ENCODE data around the gene ACBD6.

ACBD6 gene

GRCh38 chr1:180522213-180522515 lies 19.8 kb upstream of the ACBD6 start:
- Histone ChIP-seq H3K4me3 (ENCODE audit: low read depth, low read length) (no peak overlapping the region), H3K27me3 (ENCODE audit: control insufficient read depth, insufficient read depth, low read length) (no peaks in the 10 kb centered on the region), H3K4me1 (ENCODE audit: control insufficient read depth, insufficient read depth, low read length) (peaks cover 6% of the 10 kb centered on the region), H3K36me3 (ENCODE audit: control insufficient read depth, insufficient read depth, low read length) (no peaks in the 10 kb centered on the region), H3K9me3 (ENCODE audit: control insufficient read depth, insufficient read depth, low read length) (no peaks in the 10 kb centered on the region), H3K9ac (ENCODE audit: low read depth, low read length) (no peak overlapping the region)

- Histone ChIP-seq H3K4me3 (ENCODE audit: low read depth, low read length) (no peak overlapping the region), H3K9me3 (ENCODE audit: control insufficient read depth, insufficient read depth, low read length) (no peaks in the 10 kb centered on the region), H3K4me1 (ENCODE audit: control insufficient read depth, insufficient read depth, low read length) (peaks cover 6% of the 10 kb centered on the region), H3K27me3 (ENCODE audit: control insufficient read depth, insufficient read depth, low read length) (no peaks in the 10 kb centered on the region), H3K9ac (ENCODE audit: low read depth, low read length) (no peak overlapping the region), H3K36me3 (ENCODE audit: control insufficient read depth, insufficient read depth, low read length) (no peaks in the 10 kb centered on the region)
These were observed 19.3 kb upstream of the ACBD6 start for GRCh38 chr1:180521474-180522212.

GRCh38 chr1:180519846-180520245 lies 17.5 kb upstream of the ACBD6 start:
- Histone ChIP-seq H3K27me3 (ENCODE audit: control insufficient read depth, insufficient read depth, low read length) (no peaks in the 10 kb centered on the region), H3K36me3 (ENCODE audit: control insufficient read depth, insufficient read depth, low read length) (no peaks in the 10 kb centered on the region), H3K9me3 (ENCODE audit: control insufficient read depth, insufficient read depth, low read length) (no peaks in the 10 kb centered on the region), H3K4me3 (ENCODE audit: low read depth, low read length) (no peak overlapping the region), H3K9ac (ENCODE audit: low read depth, low read length) (no peak overlapping the region), H3K4me1 (ENCODE audit: control insufficient read depth, insufficient read depth, low read length) (peaks cover 6% of the 10 kb centered on the region)

- Histone ChIP-seq H3K9ac (ENCODE audit: low read depth, low read length) (no peak overlapping the region), H3K9me3 (ENCODE audit: control insufficient read depth, insufficient read depth, low read length) (no peaks in the 10 kb centered on the region), H3K27me3 (ENCODE audit: control insufficient read depth, insufficient read depth, low read length) (no peaks in the 10 kb centered on the region), H3K4me3 (ENCODE audit: low read depth, low read length) (no peak overlapping the region), H3K36me3 (ENCODE audit: control insufficient read depth, insufficient read depth, low read length) (no peaks in the 10 kb centered on the region), H3K4me1 (ENCODE audit: control insufficient read depth, insufficient read depth, low read length) (no peaks in the 10 kb centered on the region)
These were observed 13.5 kb upstream of the ACBD6 start for GRCh38 chr1:180515857-180516388.

GRCh38 chr1:180515364-180515763 lies 13.0 kb upstream of the ACBD6 start:
- Histone ChIP-seq H3K4me1 (ENCODE audit: control insufficient read depth, insufficient read depth, low read length) (no peaks in the 10 kb centered on the region), H3K9me3 (ENCODE audit: control insufficient read depth, insufficient read depth, low read length) (no peaks in the 10 kb centered on the region), H3K4me3 (ENCODE audit: low read depth, low read length) (no peak overlapping the region), H3K27me3 (ENCODE audit: control insufficient read depth, insufficient read depth, low read length) (no peaks in the 10 kb centered on the region), H3K9ac (ENCODE audit: low read depth, low read length) (no peak overlapping the region), H3K36me3 (ENCODE audit: control insufficient read depth, insufficient read depth, low read length) (no peaks in the 10 kb centered on the region)

- H3K4me3 ChIP-seq (ENCODE audit: low read depth, low read length): no peak overlapping the region
- no peaks in the 10 kb centered on the region for H3K27me3 ChIP-seq (ENCODE audit: control insufficient read depth, insufficient read depth, low read length)
- H3K4me1 ChIP-seq (ENCODE audit: control insufficient read depth, insufficient read depth, low read length): no peaks in the 10 kb centered on the region
- H3K9ac ChIP-seq (ENCODE audit: low read depth, low read length): no peak overlapping the region
- no peaks in the 10 kb centered on the region for H3K36me3 ChIP-seq (ENCODE audit: control insufficient read depth, insufficient read depth, low read length)
- no peaks in the 10 kb centered on the region for H3K9me3 ChIP-seq (ENCODE audit: control insufficient read depth, insufficient read depth, low read length)
These were observed 11.2 kb upstream of the ACBD6 start for GRCh38 chr1:180513531-180513930.

GRCh38 chr1:180510882-180511281 lies 8.5 kb upstream of the ACBD6 start:
- Histone ChIP-seq H3K4me3 (ENCODE audit: low read depth, low read length) (no peak overlapping the region), H3K9me3 (ENCODE audit: control insufficient read depth, insufficient read depth, low read length) (no peaks in the 10 kb centered on the region), H3K4me1 (ENCODE audit: control insufficient read depth, insufficient read depth, low read length) (no peaks in the 10 kb centered on the region), H3K36me3 (ENCODE audit: control insufficient read depth, insufficient read depth, low read length) (no peaks in the 10 kb centered on the region), H3K27me3 (ENCODE audit: control insufficient read depth, insufficient read depth, low read length) (no peaks in the 10 kb centered on the region), H3K9ac (ENCODE audit: low read depth, low read length) (no peak overlapping the region)

GRCh38 chr1:180508725-180509097 lies 6.3 kb upstream of the ACBD6 start:
- H3K9me3 ChIP-seq (ENCODE audit: control insufficient read depth, insufficient read depth, low read length): no peaks in the 10 kb centered on the region

GRCh38 chr1:180507795-180508724 lies 5.7 kb upstream of the ACBD6 start:
- H3K27me3 ChIP-seq (ENCODE audit: control insufficient read depth, insufficient read depth, low read length): peaks cover 5% of the 10 kb centered on the region
- peaks cover 2% of the 10 kb centered on the region for H3K4me1 ChIP-seq (ENCODE audit: control insufficient read depth, insufficient read depth, low read length)
- H3K4me3 ChIP-seq (ENCODE audit: low read depth, low read length): no peak overlapping the region
- H3K36me3 ChIP-seq (ENCODE audit: control insufficient read depth, insufficient read depth, low read length): no peaks in the 10 kb centered on the region
- H3K9me3 ChIP-seq (ENCODE audit: control insufficient read depth, insufficient read depth, low read length): no peaks in the 10 kb centered on the region
- H3K9ac ChIP-seq (ENCODE audit: low read depth, low read length): no peak overlapping the region

More at GRCh38 chr1:180508725-180509097, 6.3 kb upstream of the ACBD6 start:
- Histone ChIP-seq H3K4me3 (ENCODE audit: low read depth, low read length) (no peak overlapping the region), H3K27me3 (ENCODE audit: control insufficient read depth, insufficient read depth, low read length) (no peaks in the 10 kb centered on the region), H3K4me1 (ENCODE audit: control insufficient read depth, insufficient read depth, low read length) (no peaks in the 10 kb centered on the region), H3K9ac (ENCODE audit: low read depth, low read length) (no peak overlapping the region), H3K36me3 (ENCODE audit: control insufficient read depth, insufficient read depth, low read length) (no peaks in the 10 kb centered on the region)

- Histone ChIP-seq H3K4me3 (ENCODE audit: low read depth, low read length) (no peak overlapping the region), H3K9ac (ENCODE audit: low read depth, low read length) (no peak overlapping the region), H3K9me3 (ENCODE audit: control insufficient read depth, insufficient read depth, low read length) (no peaks in the 10 kb centered on the region), H3K36me3 (ENCODE audit: control insufficient read depth, insufficient read depth, low read length) (no peaks in the 10 kb centered on the region), H3K27me3 (ENCODE audit: control insufficient read depth, insufficient read depth, low read length) (peaks cover 5% of the 10 kb centered on the region), H3K4me1 (ENCODE audit: control insufficient read depth, insufficient read depth, low read length) (peaks cover 3% of the 10 kb centered on the region)
These were observed 3.5 kb upstream of the ACBD6 start for GRCh38 chr1:180505732-180506335.

- H3K4me1 ChIP-seq (ENCODE audit: control insufficient read depth, insufficient read depth, low read length): peaks cover 3% of the 10 kb centered on the region
- no peak overlapping the region for H3K9ac ChIP-seq (ENCODE audit: low read depth, low read length)
- no peak overlapping the region for H3K4me3 ChIP-seq (ENCODE audit: low read depth, low read length)
- H3K9me3 ChIP-seq (ENCODE audit: control insufficient read depth, insufficient read depth, low read length): no peaks in the 10 kb centered on the region
- peaks cover 5% of the 10 kb centered on the region for H3K27me3 ChIP-seq (ENCODE audit: control insufficient read depth, insufficient read depth, low read length)
- no peaks in the 10 kb centered on the region for H3K36me3 ChIP-seq (ENCODE audit: control insufficient read depth, insufficient read depth, low read length)
These were observed 1.8 kb upstream of the ACBD6 start for GRCh38 chr1:180504186-180504585.
